Neural cell (in vitro differentiated cells): Measurements from ENCODE around the gene PAK5. TPM values are rescaled to one million over a fixed set of nuclear protein-coding genes. Genes with fewer than 3 reads are reported as not detected.

Source experiments
- H2AFZ ChIP-seq: fragments of 200-600, 300-800 bp; sonication (generic), shearing (Covaris generic); 2 replicates; pipeline ENCODE4 v1.6.0; 2014; ENCODE audit warnings: low read depth, mild to moderate bottlenecking, antibody characterized with exemption, low read length, moderate library complexity
- H3F3A ChIP-seq: fragments of 200-600 bp; shearing (Covaris generic); 2 replicates; pipeline ENCODE4 v1.6.1; 2016; ENCODE audit warnings: mild to moderate bottlenecking, moderate library complexity, mixed read lengths, antibody characterized with exemption, low read length; ENCODE audit not compliant: insufficient read depth, poor library complexity, severe bottlenecking
- H3K27ac ChIP-seq: fragments of 200-600, 300-800 bp; sonication (generic), shearing (Covaris generic); 2 replicates; pipeline ENCODE4 v1.5.1; 2014; ENCODE audit warnings: mild to moderate bottlenecking, low read length, moderate library complexity
- H3K27me3 ChIP-seq: fragments of 300-800, 200-600 bp; sonication (generic), shearing (Covaris generic); 2 replicates; pipeline ENCODE4 v1.6.0; 2014; ENCODE audit warnings: mild to moderate bottlenecking, low read depth, low read length, moderate library complexity; ENCODE audit not compliant: insufficient read depth
- H3K36me3 ChIP-seq: fragments of 300-800, 200-600 bp; sonication (generic), shearing (Covaris generic); 2 replicates; pipeline ENCODE4 v1.5.1; 2014; ENCODE audit warnings: mild to moderate bottlenecking, antibody characterized with exemption, low read length, moderate library complexity; ENCODE audit not compliant: insufficient read depth
- H3K4me2 ChIP-seq: fragments of 300-800, 200-600 bp; sonication (generic), shearing (Covaris generic); 2 replicates; pipeline ENCODE4 v1.6.0; 2014; ENCODE audit warnings: mild to moderate bottlenecking, low read length
- H3K4me3 ChIP-seq: fragments of 300-800, 200-600 bp; sonication (generic), shearing (Covaris generic); 2 replicates; pipeline ENCODE4 v1.5.1; 2014; ENCODE audit warnings: mild to moderate bottlenecking, low read length, moderate library complexity
- H3K79me2 ChIP-seq: fragments of 200-600 bp; shearing (Covaris generic); replicated peaks from 2 replicates; pipeline ENCODE4 v1.6.0; 2014; ENCODE audit warnings: mild to moderate bottlenecking, low read length, moderate library complexity; ENCODE audit not compliant: insufficient read depth
- H3K9ac ChIP-seq: fragments of 300-800, 200-600 bp; sonication (generic), shearing (Covaris generic); 2 replicates; pipeline ENCODE4 v1.6.1; 2016; ENCODE audit warnings: mild to moderate bottlenecking, low read length, mixed read lengths
- H3K9me2 ChIP-seq: fragments of 200-600 bp; shearing (Covaris generic); 2 replicates; pipeline ENCODE4 v1.6.1; 2016; ENCODE audit warnings: mild to moderate bottlenecking, low read length, mixed read lengths; ENCODE audit not compliant: insufficient read depth
- H3K9me3 ChIP-seq: fragments of 200-600, 300-800 bp; sonication (generic), shearing (Covaris generic); 2 replicates; pipeline ENCODE4 v1.6.1; 2016; ENCODE audit warnings: mild to moderate bottlenecking, mixed run types, low read length, moderate library complexity, mixed read lengths
- H4K20me1 ChIP-seq: fragments of 200-600 bp; shearing (Covaris generic); 2 replicates; pipeline ENCODE4 v1.6.1; 2016; ENCODE audit warnings: mild to moderate bottlenecking, mixed run types; ENCODE audit not compliant: insufficient read depth
- CTCF ChIP-seq: fragments of 450-650 bp; IDR thresholded peaks from 2 replicates; pipeline ENCODE4 v1.5.1; 2014; ENCODE audit warnings: antibody characterized with exemption, mild to moderate bottlenecking, moderate library complexity; ENCODE audit not compliant: poor library complexity, severe bottlenecking
- EZH2 ChIP-seq: fragments of 200-600, 300-800 bp; shearing (Covaris generic), sonication (generic); IDR thresholded peaks from 2 replicates; pipeline ENCODE4 v1.6.1; 2014; ENCODE audit warnings: antibody characterized with exemption, low read length, borderline replicate concordance, mild to moderate bottlenecking; ENCODE audit not compliant: insufficient read depth, poor library complexity, severe bottlenecking
- MXI1 ChIP-seq: fragments of 450-650 bp; conservative IDR thresholded peaks from 2 replicates; pipeline ENCODE4 v1.6.1; 2014; ENCODE audit warnings: antibody characterized with exemption, mild to moderate bottlenecking; ENCODE audit not compliant: poor library complexity, severe bottlenecking
- POLR2AphosphoS5 ChIP-seq: IDR thresholded peaks from 2 replicates; pipeline ENCODE4 v1.6.1; 2012
- REST ChIP-seq: IDR thresholded peaks from 2 replicates; pipeline ENCODE4 v1.6.1; 2012; ENCODE audit warnings: borderline replicate concordance
- SMC3 ChIP-seq: fragments of 450-650 bp; conservative IDR thresholded peaks from 2 replicates; pipeline ENCODE4 v1.6.1; 2014; ENCODE audit warnings: antibody characterized with exemption, mild to moderate bottlenecking, moderate library complexity; ENCODE audit not compliant: poor library complexity
- TAF1 ChIP-seq: IDR thresholded peaks from 2 replicates; pipeline ENCODE4 v1.6.1; 2012; ENCODE audit warnings: low read depth
- polyA plus RNA-seq: library from polyadenylated mRNA; depleted of rRNA; stranded (reverse); fragments of >200 nt; gene quantifications from 2 replicates; pipeline ENCODE4 v1.2.3, GENCODE V29; 2014

The PAK5 gene
- polyA plus RNA-seq, 1 donor from 2014 or later, result 48.3 TPM

GRCh38 chr20:9570612-9571011, 268.3 kb downstream of the PAK5 start:
- Histone ChIP-seq H3K9me3 (no peaks in the 10 kb centered on the region), H3K27me3 (no peaks in the 10 kb centered on the region), H3K9ac (no peak overlapping the region), H3K4me2 (no peak overlapping the region), H3F3A (no peaks in the 10 kb centered on the region), H3K79me2 (no peaks in the 10 kb centered on the region), H3K27ac (peak overlapping the region; percentile 29), H3K9me2 (no peaks in the 10 kb centered on the region), H4K20me1 (no peaks in the 10 kb centered on the region), H3K36me3 (no peaks in the 10 kb centered on the region), H2AFZ (no peak overlapping the region), H3K4me3 (no peak overlapping the region)
- no peak for TF ChIP-seq MXI1
- no peak for TF ChIP-seq POLR2AphosphoS5

- Histone ChIP-seq H3K4me2 (no peak overlapping the region), H4K20me1 (no peaks in the 10 kb centered on the region)
Measured at GRCh38 chr20:9566977-9567376, 271.9 kb downstream of the PAK5 start.

More at GRCh38 chr20:9566977-9567376, 271.9 kb downstream of the PAK5 start:
- no peaks in the 10 kb centered on the region for H3K36me3 ChIP-seq
- H3K9me2 ChIP-seq, result no peaks in the 10 kb centered on the region
- H3K79me2 ChIP-seq, result no peaks in the 10 kb centered on the region
- no peak overlapping the region for H2AFZ ChIP-seq
- no peak overlapping the region for H3K9ac ChIP-seq
- TF ChIP-seq EZH2 (no peak), REST (no peak), CTCF (no peak), POLR2AphosphoS5 (no peak), TAF1 (no peak), SMC3 (no peak)
- H3K9me3 ChIP-seq, result no peaks in the 10 kb centered on the region
- no peak overlapping the region for H3K4me3 ChIP-seq
- no peaks in the 10 kb centered on the region for H3F3A ChIP-seq
- H3K27ac ChIP-seq, result no peak overlapping the region
- no peaks in the 10 kb centered on the region for H3K27me3 ChIP-seq
